Small intestine (tissue), 7 donors: ENCODE data around the gene NPIPB6. TPM values are rescaled to one million over a fixed set of nuclear protein-coding genes. Genes with fewer than 3 reads are reported as not detected.

Experiments used
- DNase-seq, 2 donors: peaks; one replicate each; pipeline versions ENCODE4 v3.0.0 to v3.0.0-alpha.2; 2013
- FAIRE-seq: peaks from 2 replicates; lab custom pipeline; 2012; peaks lifted over from hg19 to GRCh38; lab: Jason Lieb, UNC
- H3K27ac ChIP-seq, 3 donors: one replicate each; pipeline ENCODE4 v1.5.1; 2013; ENCODE audit warnings: low read length in 2 of 3, mild to moderate bottlenecking in 2 of 3, control low read depth in 1 of 3, inconsistent platforms in 1 of 3, low read depth in 1 of 3, moderate library complexity in 1 of 3
- H3K27me3 ChIP-seq, 3 donors: one replicate each; pipeline ENCODE4 v1.6.1; 2013; ENCODE audit warnings: low read length in 3 of 3, inconsistent platforms in 1 of 3; ENCODE audit not compliant: control insufficient read depth in 3 of 3, insufficient read depth in 3 of 3
- H3K36me3 ChIP-seq, 3 donors: one replicate each; pipeline ENCODE4 v1.6.1; 2013; ENCODE audit warnings: low read length in 3 of 3, inconsistent platforms in 1 of 3, low read depth in 1 of 3, mild to moderate bottlenecking in 1 of 3, moderate library complexity in 1 of 3; ENCODE audit not compliant: control insufficient read depth in 3 of 3, insufficient read depth in 2 of 3
- H3K4me1 ChIP-seq, 3 donors: one replicate each; pipeline ENCODE4 v1.6.1; 2013; ENCODE audit warnings: low read length in 2 of 3, inconsistent platforms in 1 of 3, low read depth in 1 of 3, mild to moderate bottlenecking in 1 of 3, moderate library complexity in 1 of 3; ENCODE audit not compliant: control insufficient read depth in 3 of 3, insufficient read depth in 2 of 3
- H3K4me3 ChIP-seq, 3 donors: one replicate each; pipeline ENCODE4 v1.5.1; 2013; ENCODE audit warnings: low read length in 3 of 3, control low read depth in 1 of 3, inconsistent platforms in 1 of 3, low read depth in 1 of 3, mild to moderate bottlenecking in 1 of 3, moderate library complexity in 1 of 3
- H3K9me3 ChIP-seq, 2 donors: one replicate each; pipeline ENCODE4 v1.6.1; 2013; ENCODE audit warnings: low read depth in 1 of 2, low read length in 1 of 2; ENCODE audit not compliant: control insufficient read depth in 2 of 2, insufficient read depth in 1 of 2
- WGBS, 3 donors: extraction: QIAGEN DNeasy Blood & Tissue Kit; methylation state at CpG; one replicate each; pipeline ENCODE4 v1.1.7; 2013; 5-methylcytosine and 5-hydroxymethylcytosine counted together
- polyA plus RNA-seq, 4 donors: library from polyadenylated mRNA; stranded (reverse) in 3 of 4; unstranded in 1 of 4; fragments of 200-250 nt in 3 of 4; fragments of 120-200 nt in 1 of 4; gene quantifications; one replicate each; pipeline versions ENCODE4 v1.2.1 to v1.2.3, GENCODE V29; 2013
- donor health status: healthy with polysubstance abuse.
- donor health status: control.
- donor health status: control.
- donor health status: Bipolar disorder and iron deficiency.
- donor health status: healthy.

Gene NPIPB6
- polyA plus RNA-seq, 4 donors = 0.24 to 2.8 (median 0.54) TPM; not detected in 1

DNA sequence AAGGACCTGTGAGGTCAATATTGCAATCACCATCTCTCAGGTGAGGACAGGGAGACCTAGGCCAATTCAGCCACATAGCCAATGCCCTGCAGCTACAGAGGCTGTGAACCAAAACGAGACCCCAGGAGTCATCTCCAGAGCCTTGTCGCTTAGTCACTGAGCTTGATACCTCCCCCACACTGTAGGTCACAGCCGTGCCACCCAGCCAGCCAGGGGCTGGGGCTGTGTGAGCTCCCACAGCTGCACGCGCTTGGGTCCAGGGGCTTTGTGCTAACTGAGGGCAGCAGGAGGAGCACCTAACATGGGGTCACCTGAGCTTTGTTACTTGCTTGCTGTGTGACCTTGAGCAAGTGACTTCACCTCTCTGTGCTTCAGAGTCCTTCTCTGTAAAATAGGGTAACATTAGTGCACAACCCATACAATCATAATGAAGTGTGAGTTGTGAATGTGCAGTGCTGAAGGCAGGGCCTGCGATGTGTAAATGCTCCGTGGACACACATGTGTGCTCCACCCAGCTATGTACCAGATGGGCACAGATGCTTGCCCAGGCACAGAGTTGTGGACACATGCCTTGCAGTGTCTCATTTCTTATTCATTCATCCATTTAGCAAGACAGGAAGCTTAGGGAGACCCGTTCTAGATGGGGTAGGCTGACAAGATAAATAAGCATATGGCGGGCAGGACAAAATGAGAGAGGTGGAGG lies 45.1 kb downstream of the NPIPB6 start:
- 83 to 88% (median 86%) methylated on average over 9 of the region's 9 CpGs for WGBS, 3 donors
- H3K27me3 ChIP-seq = no peaks in the 10 kb centered on the region
- peaks cover 0 to 3% (median 0%) of the 10 kb centered on the region in 3 donors for H3K36me3 ChIP-seq
- no peak for FAIRE-seq
- no peaks in the 10 kb centered on the region for H3K9me3 ChIP-seq
- no peak overlapping the region for H3K27ac ChIP-seq
- H3K4me3 ChIP-seq = no peak overlapping the region
- H3K4me1 ChIP-seq = no peaks in the 10 kb centered on the region
- no peak for DNase-seq

DNA sequence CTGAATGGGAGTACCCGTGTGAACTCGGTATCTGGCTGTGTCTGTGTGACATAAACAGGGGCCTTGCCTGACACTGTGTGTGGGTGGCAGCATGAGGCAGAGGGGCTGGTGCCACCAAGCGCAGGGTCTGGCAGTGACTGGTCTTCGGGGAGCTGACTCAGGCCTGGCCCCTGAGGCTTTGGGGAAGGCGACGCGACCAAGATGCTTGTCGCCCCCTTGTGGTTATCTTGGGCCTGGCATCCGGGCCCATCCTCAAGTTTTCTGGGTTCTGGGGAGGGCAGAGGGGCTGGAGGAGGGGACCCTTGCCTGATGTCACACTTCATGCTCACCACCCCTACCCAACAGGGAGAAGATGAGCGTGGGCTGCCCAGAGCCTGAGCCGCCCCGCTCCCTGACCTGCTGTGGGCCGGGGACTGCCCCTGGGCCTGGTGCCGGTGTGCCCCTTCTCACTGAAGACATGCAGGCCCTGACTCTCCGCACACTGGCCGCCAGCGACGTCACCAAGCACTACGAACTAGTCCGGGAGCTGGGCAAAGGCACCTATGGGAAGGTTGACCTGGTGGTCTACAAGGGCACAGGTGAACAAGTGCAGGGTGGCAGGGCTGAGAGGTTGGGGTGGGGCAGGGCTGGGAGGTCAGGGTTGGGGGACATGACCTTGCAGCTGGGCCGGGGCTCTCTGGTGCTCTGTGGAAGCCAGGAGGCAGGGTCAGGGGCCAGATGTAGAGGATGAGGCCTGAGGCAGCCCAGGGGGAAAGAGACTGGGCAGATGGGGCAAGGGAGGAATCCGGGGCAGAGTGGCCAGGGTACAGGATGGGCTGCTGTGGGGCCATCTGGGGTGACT lies 46.0 kb downstream of the NPIPB6 start:
- FAIRE-seq = no peak
- Histone ChIP-seq H3K9me3 (no peaks in the 10 kb centered on the region), H3K4me1 (no peaks in the 10 kb centered on the region), H3K27ac (no peak overlapping the region), H3K36me3 (peaks cover 0 to 3% (median 0%) of the 10 kb centered on the region in 3 donors), H3K4me3 (no peak overlapping the region), H3K27me3 (no peaks in the 10 kb centered on the region)
- 48 to 59% (median 57%) methylated on average over 21 to 22 of the region's 22 CpGs for WGBS, 3 donors
- DNase-seq = peak; percentile 44 to 60

GRCh38 chr16:28316054-28316453 lies 47.3 kb downstream of the NPIPB6 start:
- DNase-seq (no peak), FAIRE-seq (no peak)
- Histone ChIP-seq H3K4me3 (no peak overlapping the region), H3K36me3 (peaks cover 0 to 3% (median 0%) of the 10 kb centered on the region in 3 donors), H3K27me3 (no peaks in the 10 kb centered on the region), H3K4me1 (no peaks in the 10 kb centered on the region), H3K27ac (no peak overlapping the region), H3K9me3 (no peaks in the 10 kb centered on the region)
- WGBS, 3 donors = 84 to 88% (median 85%) methylated on average over 6 of the region's 6 CpGs

GRCh38 chr16:28313587-28313986 lies 49.7 kb downstream of the NPIPB6 start:
- H3K36me3 ChIP-seq = peaks cover 0 to 3% (median 0%) of the 10 kb centered on the region in 3 donors
- H3K9me3 ChIP-seq = no peaks in the 10 kb centered on the region
- WGBS, 3 donors = 63 to 80% (median 79%) methylated on average over 10 to 11 of the region's 11 CpGs
- H3K27me3 ChIP-seq = no peaks in the 10 kb centered on the region
- H3K4me3 ChIP-seq = no peak overlapping the region
- FAIRE-seq (no peak), DNase-seq (no peak)
- H3K4me1 ChIP-seq = no peaks in the 10 kb centered on the region
- H3K27ac ChIP-seq = no peak overlapping the region

GRCh38 chr16:28312327-28312726 lies 51.0 kb downstream of the NPIPB6 start:
- FAIRE-seq (no peak), DNase-seq (no peak)
- H3K27me3 ChIP-seq = no peaks in the 10 kb centered on the region
- no peaks in the 10 kb centered on the region for H3K36me3 ChIP-seq
- H3K4me3 ChIP-seq = no peak overlapping the region
- WGBS, 3 donors = 88 to 90% (median 88%) methylated on average over 10 of the region's 10 CpGs
- no peak overlapping the region for H3K27ac ChIP-seq
- H3K4me1 ChIP-seq = no peaks in the 10 kb centered on the region
- H3K9me3 ChIP-seq = no peaks in the 10 kb centered on the region

- no peaks in the 10 kb centered on the region for H3K4me1 ChIP-seq
- 79 to 91% (median 85%) methylated on average over 12 to 14 of the region's 14 CpGs for WGBS, 3 donors
- no peak overlapping the region for H3K27ac ChIP-seq
- H3K9me3 ChIP-seq = no peaks in the 10 kb centered on the region
- no peak overlapping the region for H3K4me3 ChIP-seq
- FAIRE-seq (no peak), DNase-seq (no peak)
- H3K27me3 ChIP-seq = no peaks in the 10 kb centered on the region
- no peaks in the 10 kb centered on the region for H3K36me3 ChIP-seq
Measured at GRCh38 chr16:28311913-28312312, 51.4 kb downstream of the NPIPB6 start.

DNA sequence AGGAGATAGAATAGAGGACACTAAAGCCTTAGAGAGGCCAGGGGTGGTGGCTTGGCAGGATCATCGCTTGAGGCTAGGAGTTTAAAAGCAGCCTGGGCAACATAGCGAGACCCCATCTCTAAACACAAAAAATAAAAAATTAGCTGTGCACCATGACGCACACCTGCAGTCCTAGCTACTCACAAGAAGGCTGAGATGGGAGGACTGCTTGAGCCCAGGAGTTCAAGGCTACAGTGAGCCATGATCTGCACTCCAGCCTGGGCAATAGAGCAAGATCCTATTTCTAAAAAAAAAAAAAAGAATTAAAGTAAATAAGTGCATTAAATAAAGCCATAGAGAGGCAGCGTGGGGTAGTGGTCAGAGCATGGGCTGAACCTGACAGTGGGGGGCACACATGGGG lies 51.9 kb downstream of the NPIPB6 start:
- Histone ChIP-seq H3K36me3 (no peaks in the 10 kb centered on the region), H3K4me3 (no peak overlapping the region), H3K4me1 (no peaks in the 10 kb centered on the region), H3K9me3 (no peaks in the 10 kb centered on the region), H3K27ac (no peak overlapping the region), H3K27me3 (no peaks in the 10 kb centered on the region)
- WGBS, 3 donors = 93 to 97% (median 96%) methylated on average over 4 of the region's 4 CpGs
- FAIRE-seq = no peak
- no peak for DNase-seq

- H3K9me3 ChIP-seq = no peaks in the 10 kb centered on the region
- no peaks in the 10 kb centered on the region for H3K27me3 ChIP-seq
- 94 to 99% (median 97%) methylated on average over 11 of the region's 11 CpGs for WGBS, 3 donors
- H3K36me3 ChIP-seq = no peaks in the 10 kb centered on the region
- no peak overlapping the region for H3K4me3 ChIP-seq
- H3K27ac ChIP-seq = no peak overlapping the region
- DNase-seq (no peak), FAIRE-seq (no peak)
- H3K4me1 ChIP-seq = no peaks in the 10 kb centered on the region
Measured at GRCh38 chr16:28310796-28311195, 52.5 kb downstream of the NPIPB6 start.
